GM12864 (cell line): ENCODE measurements around the gene MLST8.

ENCODE experiments used
- DNase-seq: peaks from one replicate; pipeline ENCODE4 v3.0.0-alpha.2; 2011; ENCODE audit warnings: low read depth
- H3K4me3 ChIP-seq: 2 replicates; pipeline ENCODE4 v1.5.1; 2011; ENCODE audit warnings: mild to moderate bottlenecking, low read depth, low read length, control low read depth
- CTCF ChIP-seq: IDR thresholded peaks from 2 replicates; pipeline ENCODE4 v1.5.1; 2011; ENCODE audit warnings: low read depth, mild to moderate bottlenecking, moderate library complexity, low read length, control low read depth, inconsistent platforms; ENCODE audit errors: missing control alignments

Gene MLST8

GRCh38 chr16:2242598-2242997 is 37.3 kb downstream of the MLST8 start:
- DNase-seq, result no peak
- TF ChIP-seq CTCF, result no peak
- H3K4me3 ChIP-seq, result no peak overlapping the region

GRCh38 chr16:2243031-2243528 is 37.8 kb downstream of the MLST8 start:
- DNase-seq, result no peak

GRCh38 chr16:2243781-2244180 is 38.5 kb downstream of the MLST8 start:
- no peak for DNase-seq
- TF ChIP-seq CTCF, result no peak
- H3K4me3 ChIP-seq, result no peak overlapping the region

More at GRCh38 chr16:2243031-2243528, 37.8 kb downstream of the MLST8 start:
- H3K4me3 ChIP-seq, result no peak overlapping the region
- TF ChIP-seq CTCF, result no peak

GRCh38 chr16:2244301-2244700 is 39.0 kb downstream of the MLST8 start:
- no peak for DNase-seq
- no peak for TF ChIP-seq CTCF
- H3K4me3 ChIP-seq, result no peak overlapping the region

- DNase-seq, result no peak
- no peak overlapping the region for H3K4me3 ChIP-seq
- no peak for TF ChIP-seq CTCF
These were observed 39.9 kb downstream of the MLST8 start for GRCh38 chr16:2244926-2245795.

GRCh38 chr16:2246301-2246885 is 41.1 kb downstream of the MLST8 start:
- no peak for TF ChIP-seq CTCF
- H3K4me3 ChIP-seq, result no peak overlapping the region
- DNase-seq, result no peak
